Measurements from ENCODE around the gene NR2C2. TPM values are rescaled to one million over a fixed set of nuclear protein-coding genes. Genes with fewer than 3 reads are reported as not detected.
A peak's percentile ranks its signal among the peaks of the same experiment; 100 is the strongest.

The NR2C2 gene
- total and polyA plus RNA-seq, 2 of the 13 experiments (the other 11 are each of a cell fraction or from before 2014, with no cell fraction given) = 7.8 to 11.8 TPM

GRCh38 chr3:14947886-14948608 lies 664 bp downstream of the NR2C2 start (continued):
- TF ChIP-seq, protein P1, sequence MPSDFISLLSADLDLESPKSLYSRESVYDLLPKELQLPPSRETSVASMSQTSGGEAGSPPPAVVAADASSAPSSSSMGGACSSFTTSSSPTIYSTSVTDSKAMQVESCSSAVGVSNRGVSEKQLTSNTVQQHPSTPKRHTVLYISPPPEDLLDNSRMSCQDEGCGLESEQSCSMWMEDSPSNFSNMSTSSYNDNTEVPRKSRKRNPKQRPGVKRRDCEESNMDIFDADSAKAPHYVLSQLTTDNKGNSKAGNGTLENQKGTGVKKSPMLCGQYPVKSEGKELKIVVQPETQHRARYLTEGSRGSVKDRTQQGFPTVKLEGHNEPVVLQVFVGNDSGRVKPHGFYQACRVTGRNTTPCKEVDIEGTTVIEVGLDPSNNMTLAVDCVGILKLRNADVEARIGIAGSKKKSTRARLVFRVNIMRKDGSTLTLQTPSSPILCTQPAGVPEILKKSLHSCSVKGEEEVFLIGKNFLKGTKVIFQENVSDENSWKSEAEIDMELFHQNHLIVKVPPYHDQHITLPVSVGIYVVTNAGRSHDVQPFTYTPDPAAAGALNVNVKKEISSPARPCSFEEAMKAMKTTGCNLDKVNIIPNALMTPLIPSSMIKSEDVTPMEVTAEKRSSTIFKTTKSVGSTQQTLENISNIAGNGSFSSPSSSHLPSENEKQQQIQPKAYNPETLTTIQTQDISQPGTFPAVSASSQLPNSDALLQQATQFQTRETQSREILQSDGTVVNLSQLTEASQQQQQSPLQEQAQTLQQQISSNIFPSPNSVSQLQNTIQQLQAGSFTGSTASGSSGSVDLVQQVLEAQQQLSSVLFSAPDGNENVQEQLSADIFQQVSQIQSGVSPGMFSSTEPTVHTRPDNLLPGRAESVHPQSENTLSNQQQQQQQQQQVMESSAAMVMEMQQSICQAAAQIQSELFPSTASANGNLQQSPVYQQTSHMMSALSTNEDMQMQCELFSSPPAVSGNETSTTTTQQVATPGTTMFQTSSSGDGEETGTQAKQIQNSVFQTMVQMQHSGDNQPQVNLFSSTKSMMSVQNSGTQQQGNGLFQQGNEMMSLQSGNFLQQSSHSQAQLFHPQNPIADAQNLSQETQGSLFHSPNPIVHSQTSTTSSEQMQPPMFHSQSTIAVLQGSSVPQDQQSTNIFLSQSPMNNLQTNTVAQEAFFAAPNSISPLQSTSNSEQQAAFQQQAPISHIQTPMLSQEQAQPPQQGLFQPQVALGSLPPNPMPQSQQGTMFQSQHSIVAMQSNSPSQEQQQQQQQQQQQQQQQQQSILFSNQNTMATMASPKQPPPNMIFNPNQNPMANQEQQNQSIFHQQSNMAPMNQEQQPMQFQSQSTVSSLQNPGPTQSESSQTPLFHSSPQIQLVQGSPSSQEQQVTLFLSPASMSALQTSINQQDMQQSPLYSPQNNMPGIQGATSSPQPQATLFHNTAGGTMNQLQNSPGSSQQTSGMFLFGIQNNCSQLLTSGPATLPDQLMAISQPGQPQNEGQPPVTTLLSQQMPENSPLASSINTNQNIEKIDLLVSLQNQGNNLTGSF (CRISPR knock-in tag; IDR thresholded peaks at IDR 0.05) = no peak
- TF ChIP-seq ZNF790 (CRISPR knock-in tag; IDR thresholded peaks at IDR 0.05; ENCODE audit: borderline replicate concordance) = no peak
- TF ChIP-seq ZNF136 (CRISPR knock-in tag; IDR thresholded peaks at IDR 0.05; ENCODE audit: low read depth) = peak; percentile 32; the same call in 1 of the 2 replicates
- TF ChIP-seq ARID2 (CRISPR knock-in tag; IDR thresholded peaks at IDR 0.05; ENCODE audit: borderline replicate concordance) = no peak
- TF ChIP-seq NFIC (IDR thresholded peaks at IDR 0.05; ENCODE audit: low read length) = peak; percentile 83
- TF ChIP-seq, protein P2, sequence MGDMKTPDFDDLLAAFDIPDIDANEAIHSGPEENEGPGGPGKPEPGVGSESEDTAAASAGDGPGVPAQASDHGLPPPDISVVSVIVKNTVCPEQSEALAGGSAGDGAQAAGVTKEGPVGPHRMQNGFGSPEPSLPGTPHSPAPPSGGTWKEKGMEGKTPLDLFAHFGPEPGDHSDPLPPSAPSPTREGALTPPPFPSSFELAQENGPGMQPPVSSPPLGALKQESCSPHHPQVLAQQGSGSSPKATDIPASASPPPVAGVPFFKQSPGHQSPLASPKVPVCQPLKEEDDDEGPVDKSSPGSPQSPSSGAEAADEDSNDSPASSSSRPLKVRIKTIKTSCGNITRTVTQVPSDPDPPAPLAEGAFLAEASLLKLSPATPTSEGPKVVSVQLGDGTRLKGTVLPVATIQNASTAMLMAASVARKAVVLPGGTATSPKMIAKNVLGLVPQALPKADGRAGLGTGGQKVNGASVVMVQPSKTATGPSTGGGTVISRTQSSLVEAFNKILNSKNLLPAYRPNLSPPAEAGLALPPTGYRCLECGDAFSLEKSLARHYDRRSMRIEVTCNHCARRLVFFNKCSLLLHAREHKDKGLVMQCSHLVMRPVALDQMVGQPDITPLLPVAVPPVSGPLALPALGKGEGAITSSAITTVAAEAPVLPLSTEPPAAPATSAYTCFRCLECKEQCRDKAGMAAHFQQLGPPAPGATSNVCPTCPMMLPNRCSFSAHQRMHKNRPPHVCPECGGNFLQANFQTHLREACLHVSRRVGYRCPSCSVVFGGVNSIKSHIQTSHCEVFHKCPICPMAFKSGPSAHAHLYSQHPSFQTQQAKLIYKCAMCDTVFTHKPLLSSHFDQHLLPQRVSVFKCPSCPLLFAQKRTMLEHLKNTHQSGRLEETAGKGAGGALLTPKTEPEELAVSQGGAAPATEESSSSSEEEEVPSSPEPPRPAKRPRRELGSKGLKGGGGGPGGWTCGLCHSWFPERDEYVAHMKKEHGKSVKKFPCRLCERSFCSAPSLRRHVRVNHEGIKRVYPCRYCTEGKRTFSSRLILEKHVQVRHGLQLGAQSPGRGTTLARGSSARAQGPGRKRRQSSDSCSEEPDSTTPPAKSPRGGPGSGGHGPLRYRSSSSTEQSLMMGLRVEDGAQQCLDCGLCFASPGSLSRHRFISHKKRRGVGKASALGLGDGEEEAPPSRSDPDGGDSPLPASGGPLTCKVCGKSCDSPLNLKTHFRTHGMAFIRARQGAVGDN (CRISPR knock-in tag; IDR thresholded peaks at IDR 0.05) = peak; percentile 64
- TF ChIP-seq PRDM15 (CRISPR knock-in tag; IDR thresholded peaks at IDR 0.05) = no peak
- TF ChIP-seq, protein P3, sequence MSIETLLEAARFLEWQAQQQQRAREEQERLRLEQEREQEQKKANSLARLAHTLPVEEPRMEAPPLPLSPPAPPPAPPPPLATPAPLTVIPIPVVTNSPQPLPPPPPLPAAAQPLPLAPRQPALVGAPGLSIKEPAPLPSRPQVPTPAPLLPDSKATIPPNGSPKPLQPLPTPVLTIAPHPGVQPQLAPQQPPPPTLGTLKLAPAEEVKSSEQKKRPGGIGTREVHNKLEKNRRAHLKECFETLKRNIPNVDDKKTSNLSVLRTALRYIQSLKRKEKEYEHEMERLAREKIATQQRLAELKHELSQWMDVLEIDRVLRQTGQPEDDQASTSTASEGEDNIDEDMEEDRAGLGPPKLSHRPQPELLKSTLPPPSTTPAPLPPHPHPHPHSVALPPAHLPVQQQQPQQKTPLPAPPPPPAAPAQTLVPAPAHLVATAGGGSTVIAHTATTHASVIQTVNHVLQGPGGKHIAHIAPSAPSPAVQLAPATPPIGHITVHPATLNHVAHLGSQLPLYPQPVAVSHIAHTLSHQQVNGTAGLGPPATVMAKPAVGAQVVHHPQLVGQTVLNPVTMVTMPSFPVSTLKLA (IDR thresholded peaks at IDR 0.05) = no peak
- TF ChIP-seq HDAC2 (CRISPR knock-in tag; IDR thresholded peaks at IDR 0.05) = no peak
- TF ChIP-seq CERS6 (CRISPR knock-in tag; IDR thresholded peaks at IDR 0.05) = no peak
- TF ChIP-seq THAP8 (CRISPR knock-in tag; IDR thresholded peaks at IDR 0.05; ENCODE audit: borderline replicate concordance) = no peak
